ENCODE data around the gene RAB29.
A peak's percentile ranks its signal among the peaks of the same experiment; 100 is the strongest.

RAB29 gene

DNA sequence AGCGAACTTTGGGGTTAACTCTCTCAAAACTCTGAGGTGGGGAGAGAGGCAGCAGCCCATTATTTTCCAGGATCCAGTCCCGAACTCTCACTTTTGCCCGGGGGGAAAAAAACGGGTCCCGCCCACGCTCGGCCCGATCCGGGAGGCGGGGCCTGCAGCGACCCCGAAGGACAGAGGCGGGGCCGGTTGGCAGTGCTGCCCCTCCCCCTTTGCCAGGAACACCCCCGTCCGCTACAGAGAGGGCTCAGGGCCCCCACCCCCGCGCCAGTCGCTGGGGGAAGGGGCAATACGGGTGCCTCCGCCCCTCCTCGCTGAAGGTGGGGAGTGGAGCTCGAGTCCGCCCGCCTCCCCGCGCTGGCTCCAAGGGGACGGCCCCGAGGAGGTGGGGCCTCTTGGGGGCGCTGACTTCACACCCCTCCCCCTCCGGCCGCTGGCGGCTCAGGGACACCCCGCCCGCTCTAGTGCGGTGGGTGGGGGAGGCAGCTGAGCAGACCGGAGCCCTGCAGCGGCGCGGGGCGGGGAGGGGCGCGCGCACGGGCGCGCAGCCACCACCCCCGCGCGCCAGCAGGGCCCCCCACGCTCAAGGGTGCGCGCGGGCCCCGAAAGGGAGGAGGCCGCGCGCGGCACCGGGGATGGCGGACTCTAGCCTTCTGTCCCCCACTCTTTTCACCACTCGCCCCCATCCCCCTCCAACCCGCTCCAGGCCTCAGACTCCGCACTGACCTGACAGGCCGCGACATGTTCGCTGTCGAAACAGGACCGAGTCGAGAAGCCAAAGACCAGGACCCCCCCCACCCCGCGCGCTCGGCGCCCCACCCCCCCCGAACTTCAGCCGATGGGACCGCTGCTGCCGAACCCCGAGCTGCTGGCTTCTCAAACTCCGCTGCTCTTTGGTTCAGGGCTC, 25.8 kb downstream of the RAB29 start:
- Histone ChIP-seq H3K18ac (ENCODE audit: low read length) (peak overlapping the region; percentile 99), H2BK15ac (ENCODE audit: low read length) (no peak overlapping the region), H3K23ac (ENCODE audit: low read depth, low read length, poor library complexity) (peak overlapping the region; percentile 83), H3K9me3 (replicated peaks in 1 of 2; ENCODE audit: control insufficient read depth in 2 of 2, insufficient read depth in 1 of 2, low read depth in 1 of 2, low read length in 2 of 2) (no peaks in the 10 kb centered on the region), H4K8ac (ENCODE audit: low read depth, low read length) (no peak overlapping the region), H4K91ac (ENCODE audit: low read depth, low read length, poor library complexity) (no peak overlapping the region), H2BK5ac (ENCODE audit: low read length) (peak overlapping the region; percentile 99), H2BK12ac (ENCODE audit: low read length) (peak overlapping the region; percentile 8), H3K27ac (replicated peaks; ENCODE audit: low read length) (peak overlapping the region; percentile 93), H3K27me3 (ENCODE audit: control insufficient read depth in 3 of 3, insufficient read depth in 3 of 3, low read depth in 1 of 3, low read length in 3 of 3) (peaks cover 0 to 3% (median 0%) of the 10 kb centered on the region in 3 experiments), H3K4me1 (ENCODE audit: control insufficient read depth in 2 of 2, insufficient read depth in 1 of 2, low read depth in 1 of 2, low read length in 2 of 2) (peaks cover 3 to 10% of the 10 kb centered on the region in 2 donors), H3K4me2 (ENCODE audit: insufficient read depth, low read length, poor library complexity, severe bottlenecking) (peak overlapping the region; percentile 35), H3K14ac (ENCODE audit: low read length) (peak overlapping the region; percentile 92), H3K79me1 (ENCODE audit: low read depth, low read length) (peaks cover 3% of the 10 kb centered on the region), H3K4ac (ENCODE audit: low read length) (no peak overlapping the region), H3K4me3 (ENCODE audit: low read length in 2 of 2) (peak overlapping the region; percentile 69 to 92), H3K9ac (ENCODE audit: low read depth, low read length, poor library complexity) (peak overlapping the region; percentile 97), H2AK5ac (ENCODE audit: low read depth, low read length) (peak overlapping the region; percentile 99), H2AFZ (ENCODE audit: low read length) (peak overlapping the region; percentile 36), H3K36me3 (replicated peaks in 1 of 2; ENCODE audit: control insufficient read depth in 2 of 2, insufficient read depth in 2 of 2, low read length in 2 of 2) (peaks cover 0 to 40% of the 10 kb centered on the region in 2 donors), H2BK120ac (ENCODE audit: low read depth, low read length) (no peak overlapping the region)
- peak; percentile 95 for DNase-seq (ENCODE audit: low spot score)
- WGBS, 2 donors (ENCODE audit: extremely low coverage in 2 of 2, insufficient read length in 2 of 2, insufficient replicate concordance in 1 of 2): no CpG with 5 or more reads among the region's 81 CpGs

DNA sequence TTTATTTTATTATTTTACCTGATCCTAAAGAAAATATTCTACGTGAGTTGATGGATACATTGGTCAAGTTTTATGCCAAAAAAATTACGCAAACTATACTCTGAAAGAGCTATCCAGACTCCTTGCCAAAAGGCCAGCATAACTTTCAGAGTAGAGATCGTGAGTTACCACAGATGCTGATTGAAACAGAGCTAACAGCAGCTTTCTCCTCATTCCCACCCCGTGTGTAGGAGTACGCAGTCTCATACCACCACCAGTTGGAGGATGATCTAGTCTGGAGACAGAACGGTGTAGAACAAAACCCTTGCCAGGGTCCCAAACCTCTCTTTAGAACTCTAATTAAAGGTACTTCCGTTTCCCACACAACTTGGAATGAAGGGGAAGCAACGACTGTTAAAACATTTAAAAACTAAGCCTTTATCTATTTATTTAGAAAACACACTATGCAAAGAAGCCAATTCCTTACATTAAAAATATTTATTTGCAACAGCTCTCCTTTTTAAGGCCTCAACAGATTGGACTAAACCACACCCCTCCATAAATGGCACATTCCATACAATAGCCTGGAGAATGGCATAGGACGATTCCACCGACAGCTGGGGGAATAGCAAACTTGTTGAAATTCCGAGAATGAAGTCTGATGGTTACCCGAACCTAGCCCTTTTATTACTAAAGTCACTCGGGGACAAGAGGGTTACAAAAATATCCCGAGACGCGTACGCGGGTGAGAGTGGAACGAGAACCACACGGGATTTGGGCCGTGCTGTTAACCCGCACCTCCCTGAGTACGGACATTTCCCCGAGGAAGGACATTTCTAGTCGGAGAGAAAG, 26.7 kb downstream of the RAB29 start:
- no peak overlapping the region for H4K8ac ChIP-seq (ENCODE audit: low read depth, low read length)

DNA sequence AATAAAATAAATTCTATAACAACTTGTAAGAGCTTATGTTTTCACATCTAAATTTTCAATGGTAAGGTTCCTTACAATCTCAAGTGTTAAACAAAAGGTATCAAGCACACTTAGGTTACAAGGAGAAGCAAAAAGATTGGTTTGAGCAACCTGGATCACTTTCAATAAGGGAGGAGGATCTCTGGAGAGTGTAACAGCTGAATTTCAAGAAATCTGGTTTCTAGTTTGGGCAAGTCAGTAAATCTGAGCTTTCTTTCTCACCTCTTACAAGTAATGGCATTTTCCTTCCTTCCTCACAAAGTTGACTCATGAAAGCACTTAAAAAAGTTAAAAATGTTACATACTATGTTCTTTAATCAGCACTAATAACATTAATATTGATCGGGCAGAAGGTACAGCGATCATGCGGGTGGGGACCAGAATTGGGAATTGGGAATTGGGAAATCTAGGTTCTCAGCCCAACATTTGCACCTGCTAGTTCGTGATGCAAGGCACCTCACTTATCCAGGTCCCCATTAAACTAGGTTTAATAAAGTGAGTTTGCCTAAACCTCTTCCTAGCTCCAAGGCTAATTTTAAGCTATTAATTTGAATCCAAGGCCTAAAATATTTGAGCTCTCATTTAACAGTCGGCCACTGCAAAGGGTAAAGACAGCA, 28.4 kb downstream of the RAB29 start:
- no CpG with 5 or more reads among the region's 5 CpGs for WGBS, 2 donors (ENCODE audit: extremely low coverage in 2 of 2, insufficient read length in 2 of 2, insufficient replicate concordance in 1 of 2)
- H3K18ac ChIP-seq (ENCODE audit: low read length): no peak overlapping the region

More for the DNA sequence above, 26.7 kb downstream of the RAB29 start:
- no peak for DNase-seq (ENCODE audit: low spot score)
- no peak overlapping the region for H2BK5ac ChIP-seq (ENCODE audit: low read length)
- no peak overlapping the region for H3K4ac ChIP-seq (ENCODE audit: low read length)
- H2AFZ ChIP-seq (ENCODE audit: low read length): peak overlapping the region; percentile 31
- H3K9ac ChIP-seq (ENCODE audit: low read depth, low read length, poor library complexity): peak overlapping the region; percentile 67
- H2AK5ac ChIP-seq (ENCODE audit: low read depth, low read length): no peak overlapping the region
- H3K9me3 ChIP-seq (replicated peaks in 1 of 2; ENCODE audit: control insufficient read depth in 2 of 2, insufficient read depth in 1 of 2, low read depth in 1 of 2, low read length in 2 of 2): peaks cover 0 to 3% of the 10 kb centered on the region in 2 donors
- no peak overlapping the region for H3K23ac ChIP-seq (ENCODE audit: low read depth, low read length, poor library complexity)
- peak overlapping the region; percentile 69 to 92 for H3K4me3 ChIP-seq (ENCODE audit: low read length in 2 of 2)
- peaks cover 0 to 48% of the 10 kb centered on the region in 2 donors for H3K36me3 ChIP-seq (replicated peaks in 1 of 2; ENCODE audit: control insufficient read depth in 2 of 2, insufficient read depth in 2 of 2, low read length in 2 of 2)
- H4K91ac ChIP-seq (ENCODE audit: low read depth, low read length, poor library complexity): no peak overlapping the region
- peak overlapping the region; percentile 68 for H3K27ac ChIP-seq (replicated peaks; ENCODE audit: low read length)
- H3K18ac ChIP-seq (ENCODE audit: low read length): peak overlapping the region; percentile 80
- peaks cover 3% of the 10 kb centered on the region for H3K79me1 ChIP-seq (ENCODE audit: low read depth, low read length)
- peaks cover 0 to 3% (median 0%) of the 10 kb centered on the region in 3 experiments for H3K27me3 ChIP-seq (ENCODE audit: control insufficient read depth in 3 of 3, insufficient read depth in 3 of 3, low read depth in 1 of 3, low read length in 3 of 3)
- H2BK15ac ChIP-seq (ENCODE audit: low read length): no peak overlapping the region
- H3K14ac ChIP-seq (ENCODE audit: low read length): no peak overlapping the region
- peaks cover 5 to 10% of the 10 kb centered on the region in 2 donors for H3K4me1 ChIP-seq (ENCODE audit: control insufficient read depth in 2 of 2, insufficient read depth in 1 of 2, low read depth in 1 of 2, low read length in 2 of 2)
- WGBS, 2 donors (ENCODE audit: extremely low coverage in 2 of 2, insufficient read length in 2 of 2, insufficient replicate concordance in 1 of 2): no CpG with 5 or more reads among the region's 25 CpGs
- no peak overlapping the region for H2BK12ac ChIP-seq (ENCODE audit: low read length)
- H3K4me2 ChIP-seq (ENCODE audit: insufficient read depth, low read length, poor library complexity, severe bottlenecking): peak overlapping the region; percentile 48
- no peak overlapping the region for H2BK120ac ChIP-seq (ENCODE audit: low read depth, low read length)

More for the DNA sequence above, 28.4 kb downstream of the RAB29 start:
- Histone ChIP-seq H2BK5ac (ENCODE audit: low read length) (no peak overlapping the region), H3K79me1 (ENCODE audit: low read depth, low read length) (peaks cover 3% of the 10 kb centered on the region), H3K4me1 (ENCODE audit: control insufficient read depth in 2 of 2, insufficient read depth in 1 of 2, low read depth in 1 of 2, low read length in 2 of 2) (peaks cover 5 to 10% of the 10 kb centered on the region in 2 donors), H4K91ac (ENCODE audit: low read depth, low read length, poor library complexity) (no peak overlapping the region), H2BK120ac (ENCODE audit: low read depth, low read length) (no peak overlapping the region), H2BK15ac (ENCODE audit: low read length) (no peak overlapping the region), H3K9ac (ENCODE audit: low read depth, low read length, poor library complexity) (no peak overlapping the region), H4K8ac (ENCODE audit: low read depth, low read length) (no peak overlapping the region), H3K4me3 (ENCODE audit: low read length in 2 of 2) (peak overlapping the region in 1 of 2 donors; percentile 69), H2BK12ac (ENCODE audit: low read length) (no peak overlapping the region), H2AK5ac (ENCODE audit: low read depth, low read length) (no peak overlapping the region), H3K9me3 (replicated peaks in 1 of 2; ENCODE audit: control insufficient read depth in 2 of 2, insufficient read depth in 1 of 2, low read depth in 1 of 2, low read length in 2 of 2) (peaks cover 0 to 3% of the 10 kb centered on the region in 2 donors), H3K4ac (ENCODE audit: low read length) (no peak overlapping the region), H3K14ac (ENCODE audit: low read length) (no peak overlapping the region), H3K36me3 (replicated peaks in 1 of 2; ENCODE audit: control insufficient read depth in 2 of 2, insufficient read depth in 2 of 2, low read length in 2 of 2) (peaks cover 0 to 63% of the 10 kb centered on the region in 2 donors), H2AFZ (ENCODE audit: low read length) (no peak overlapping the region), H3K27ac (replicated peaks; ENCODE audit: low read length) (no peak overlapping the region), H3K4me2 (ENCODE audit: insufficient read depth, low read length, poor library complexity, severe bottlenecking) (peak overlapping the region; percentile 39), H3K27me3 (ENCODE audit: control insufficient read depth in 3 of 3, insufficient read depth in 3 of 3, low read depth in 1 of 3, low read length in 3 of 3) (no peaks in the 10 kb centered on the region), H3K23ac (ENCODE audit: low read depth, low read length, poor library complexity) (no peak overlapping the region)
- DNase-seq (ENCODE audit: low spot score): no peak
